Mesenchymal stem cell (in vitro differentiated cells and primary cell): ENCODE measurements around the gene MOCOS.

Experiments used
- DNase-seq: peaks from one replicate; pipeline ENCODE4 v3.0.0-alpha.2; 2013
- H2AFZ ChIP-seq: one replicate; pipeline ENCODE4 v1.6.1; 2013; ENCODE audit warnings: low read depth, mild to moderate bottlenecking, control low read depth, inconsistent platforms, low read length, moderate library complexity
- H2AK5ac ChIP-seq: 2 replicates; pipeline ENCODE4 v1.6.1; 2013; ENCODE audit warnings: low read length, moderate library complexity, mild to moderate bottlenecking, inconsistent platforms; ENCODE audit not compliant: severe bottlenecking
- H2BK120ac ChIP-seq: one replicate; pipeline ENCODE4 v1.6.1; 2013; ENCODE audit warnings: low read depth, mild to moderate bottlenecking, inconsistent platforms, low read length, moderate library complexity
- H2BK12ac ChIP-seq, 2 experiments: one replicate each; pipeline ENCODE4 v1.6.1; 2013; ENCODE audit warnings: inconsistent platforms in 2 of 2, low read length in 2 of 2, mild to moderate bottlenecking in 2 of 2, moderate library complexity in 2 of 2, control low read depth in 1 of 2
- H2BK15ac ChIP-seq: one replicate; pipeline ENCODE4 v1.6.1; 2013; ENCODE audit warnings: mild to moderate bottlenecking, low read depth, inconsistent platforms; ENCODE audit not compliant: poor library complexity, severe bottlenecking
- H2BK5ac ChIP-seq: 2 replicates; pipeline ENCODE4 v1.6.1; 2013; ENCODE audit warnings: low read depth, mild to moderate bottlenecking, low read length, control low read depth, inconsistent platforms; ENCODE audit not compliant: poor library complexity, severe bottlenecking
- H3K14ac ChIP-seq, 2 experiments: one replicate each; pipeline ENCODE4 v1.6.1; 2013; ENCODE audit warnings: inconsistent platforms in 2 of 2, low read length in 2 of 2, control low read depth in 1 of 2, mild to moderate bottlenecking in 1 of 2, moderate library complexity in 1 of 2
- H3K18ac ChIP-seq, 2 experiments: one replicate each; pipeline ENCODE4 v1.6.1; 2013; ENCODE audit warnings: inconsistent platforms in 2 of 2, low read length in 2 of 2, control low read depth in 1 of 2, low read depth in 1 of 2, mild to moderate bottlenecking in 1 of 2
- H3K23ac ChIP-seq, 2 experiments: one replicate each; pipeline ENCODE4 v1.6.1; 2013; ENCODE audit warnings: inconsistent platforms in 2 of 2, low read length in 2 of 2, mild to moderate bottlenecking in 2 of 2, moderate library complexity in 2 of 2, control low read depth in 1 of 2
- H3K27ac ChIP-seq: 2 replicates; pipeline ENCODE4 v1.5.1; 2013; ENCODE audit warnings: mild to moderate bottlenecking, moderate library complexity, low read length, control low read depth, inconsistent platforms; ENCODE audit not compliant: poor library complexity, severe bottlenecking
- H3K27me3 ChIP-seq, 2 experiments: 2 replicates each; pipeline versions ENCODE4 v1.6.1 to v1.7.0; 2013; ENCODE audit warnings: low read length in 2 of 2, mild to moderate bottlenecking in 2 of 2, moderate library complexity in 2 of 2, control low read depth in 1 of 2, inconsistent platforms in 1 of 2; ENCODE audit not compliant: control insufficient read depth in 1 of 2, insufficient read depth in 1 of 2
- H3K36me3 ChIP-seq, 2 experiments: 2 replicates each; pipeline versions ENCODE4 v1.6.1 to v1.7.0; 2013; ENCODE audit warnings: low read length in 2 of 2, control low read depth in 1 of 2, inconsistent platforms in 1 of 2, low read depth in 1 of 2, mild to moderate bottlenecking in 1 of 2; ENCODE audit not compliant: insufficient read depth in 2 of 2, control insufficient read depth in 1 of 2
- H3K4ac ChIP-seq, 2 experiments: one replicate each; pipeline ENCODE4 v1.6.1; 2013; ENCODE audit warnings: inconsistent platforms in 2 of 2, low read length in 2 of 2, mild to moderate bottlenecking in 2 of 2, moderate library complexity in 2 of 2, control low read depth in 1 of 2, low read depth in 1 of 2
- H3K4me1 ChIP-seq: 2 replicates; pipeline ENCODE4 v1.6.1; 2013; ENCODE audit warnings: low read depth, low read length, control low read depth; ENCODE audit not compliant: control insufficient read depth, insufficient read depth
- H3K4me2 ChIP-seq: 2 replicates; pipeline ENCODE4 v1.6.1; 2013; ENCODE audit warnings: low read length, mild to moderate bottlenecking, inconsistent platforms; ENCODE audit not compliant: poor library complexity, severe bottlenecking
- H3K4me3 ChIP-seq, 2 experiments: 2 replicates each; pipeline versions ENCODE4 v1.5.1 to v1.7.0; 2013; ENCODE audit warnings: low read length in 2 of 2, mild to moderate bottlenecking in 2 of 2, control low read depth in 1 of 2, low read depth in 1 of 2; ENCODE audit not compliant: insufficient read depth in 1 of 2
- H3K79me1 ChIP-seq: replicated peaks from 2 replicates; pipeline ENCODE4 v1.6.1; 2013; ENCODE audit warnings: mild to moderate bottlenecking, control low read depth, low read length, inconsistent platforms; ENCODE audit not compliant: poor library complexity, severe bottlenecking
- H3K9ac ChIP-seq: 2 replicates; pipeline ENCODE4 v1.7.0; 2013; ENCODE audit warnings: mild to moderate bottlenecking, low read length, moderate library complexity
- H3K9me3 ChIP-seq: 2 replicates; pipeline ENCODE4 v1.7.0; 2013; ENCODE audit warnings: mild to moderate bottlenecking, low read length; ENCODE audit not compliant: control insufficient read depth
- H4K8ac ChIP-seq: one replicate; pipeline ENCODE4 v1.6.1; 2013; ENCODE audit warnings: inconsistent platforms, mild to moderate bottlenecking, low read length, moderate library complexity
- H4K91ac ChIP-seq: one replicate; pipeline ENCODE4 v1.6.1; 2013; ENCODE audit warnings: mild to moderate bottlenecking, low read length, inconsistent platforms
- WGBS: methylation state at CpG from one replicate; pipeline ENCODE4 v1.1.7; 2013; ENCODE audit warnings: mixed read lengths; 5-methylcytosine and 5-hydroxymethylcytosine counted together

Gene MOCOS

DNA sequence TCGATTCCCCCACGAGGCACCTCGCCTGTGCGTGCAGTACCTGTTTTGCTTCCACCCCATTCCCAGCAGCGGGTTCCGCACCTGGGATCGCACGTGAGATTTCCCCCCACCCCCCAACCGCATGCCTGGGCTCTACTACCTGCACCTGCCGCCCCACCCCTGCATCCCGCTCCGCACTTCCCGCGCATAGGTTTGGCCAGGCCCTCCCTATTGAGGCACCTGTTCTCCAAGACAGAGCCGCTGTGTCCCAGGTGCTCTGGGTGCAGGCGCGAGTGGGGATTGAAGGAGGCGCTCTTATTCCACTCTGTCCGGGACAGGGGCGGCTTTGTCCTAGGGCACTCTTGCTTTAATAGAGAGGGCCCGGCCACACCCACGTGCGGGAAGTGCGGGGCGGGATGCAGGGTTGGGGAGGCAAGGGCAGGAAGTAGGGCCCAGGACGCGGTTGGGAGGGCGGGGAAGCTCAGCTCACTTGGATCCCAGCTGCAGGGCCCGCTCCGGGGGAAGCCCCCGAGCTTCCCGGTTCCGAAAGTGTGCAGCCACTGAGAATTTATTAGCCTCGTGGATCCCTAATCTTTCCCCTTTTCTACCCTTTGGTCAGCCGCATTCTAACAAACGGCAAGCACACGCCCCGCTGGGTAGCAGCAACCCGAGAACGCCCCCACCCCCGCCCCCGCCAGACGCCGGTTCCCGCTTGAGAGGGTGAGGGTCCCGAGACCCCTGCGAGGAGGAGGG lies 670 bp upstream of the MOCOS start:
- H3K4me3 ChIP-seq = peak overlapping the region; percentile 86 to 96
- DNase-seq = peak; percentile 17
- 6% methylated on average over 42 of the region's 47 CpGs for WGBS
- no peak overlapping the region for H2BK15ac ChIP-seq
- H3K79me1 ChIP-seq = peaks cover 38% of the 10 kb centered on the region
- peak overlapping the region in 1 of 2 experiments; percentile 58 for H3K18ac ChIP-seq
- H2AFZ ChIP-seq = peak overlapping the region; percentile 76
- peak overlapping the region; percentile 92 for H3K9ac ChIP-seq
- H2BK120ac ChIP-seq = no peak overlapping the region
- no peak overlapping the region for H3K14ac ChIP-seq
- no peak overlapping the region for H4K91ac ChIP-seq
- H3K4ac ChIP-seq = no peak overlapping the region
- peaks cover 0 to 3% of the 10 kb centered on the region in 2 experiments for H3K36me3 ChIP-seq
- H2BK12ac ChIP-seq = no peak overlapping the region
- H3K23ac ChIP-seq = no peak overlapping the region
- no peaks in the 10 kb centered on the region for H3K27me3 ChIP-seq
- no peak overlapping the region for H4K8ac ChIP-seq
- no peaks in the 10 kb centered on the region for H3K9me3 ChIP-seq
- no peak overlapping the region for H2BK5ac ChIP-seq
- peaks cover 30% of the 10 kb centered on the region for H3K4me1 ChIP-seq
- H2AK5ac ChIP-seq = peak overlapping the region; percentile 30
- no peak overlapping the region for H3K27ac ChIP-seq
- H3K4me2 ChIP-seq = peak overlapping the region; percentile 81

DNA sequence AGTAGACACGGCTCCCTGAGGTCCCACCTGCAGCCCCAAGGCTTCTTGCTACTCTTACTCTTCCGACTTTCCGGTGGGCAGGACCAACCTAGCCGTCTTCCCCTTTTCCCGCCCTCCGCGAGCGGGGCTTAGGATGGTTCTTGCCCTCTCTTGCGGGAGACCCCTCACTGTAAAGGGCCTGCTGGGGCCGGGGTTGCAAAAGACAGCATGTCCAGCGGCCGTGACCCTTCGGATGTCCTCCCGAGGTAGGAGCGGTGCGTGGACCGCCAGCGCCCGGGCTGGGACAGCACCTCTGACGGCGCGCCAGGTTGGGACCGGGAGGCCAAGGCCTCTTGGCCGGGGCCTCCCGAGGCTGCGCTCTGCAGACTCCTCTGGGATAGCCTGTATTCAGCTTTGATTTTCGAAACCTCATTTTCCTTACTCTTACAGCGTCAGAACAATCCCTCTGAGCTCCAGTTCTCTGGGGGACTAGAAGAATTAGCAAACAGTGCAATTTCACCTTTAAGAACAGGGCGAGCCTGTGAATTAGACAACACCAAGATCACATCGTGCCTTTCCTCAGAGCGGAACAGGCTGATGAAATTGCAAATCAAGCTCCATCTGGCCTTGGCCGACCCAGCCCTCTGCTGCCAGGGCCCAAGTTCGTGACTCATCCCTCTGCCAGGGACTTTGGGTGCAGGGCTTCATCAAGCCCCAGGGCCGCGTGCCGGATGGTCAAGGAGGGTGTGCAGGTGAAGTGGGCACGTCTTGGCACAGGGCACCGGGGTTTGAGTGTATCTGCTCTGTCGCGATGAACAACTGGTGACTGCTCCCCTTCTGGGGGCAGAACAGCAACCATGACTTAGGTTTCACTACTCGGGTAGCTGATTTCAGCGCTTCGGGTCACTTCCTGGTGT lies 777 bp downstream of the MOCOS start:
- H3K4ac ChIP-seq = no peak overlapping the region
- H2AFZ ChIP-seq = peak overlapping the region; percentile 55
- peak overlapping the region; percentile 81 for H3K4me2 ChIP-seq
- no peak overlapping the region for H2BK5ac ChIP-seq
- H2BK15ac ChIP-seq = peak overlapping the region; percentile 60
- H2AK5ac ChIP-seq = no peak overlapping the region
- peak overlapping the region; percentile 46 for H4K8ac ChIP-seq
- WGBS = 25% methylated on average over 40 of the region's 43 CpGs
- H3K36me3 ChIP-seq = peaks cover 0 to 3% of the 10 kb centered on the region in 2 experiments
- no peaks in the 10 kb centered on the region for H3K27me3 ChIP-seq
- H3K4me3 ChIP-seq = peak overlapping the region; percentile 86 to 96
- H3K27ac ChIP-seq = no peak overlapping the region
- DNase-seq = peak; percentile 19
- no peak overlapping the region for H2BK12ac ChIP-seq
- peaks cover 38% of the 10 kb centered on the region for H3K79me1 ChIP-seq
- peak overlapping the region in 1 of 2 experiments; percentile 89 for H3K14ac ChIP-seq
- no peak overlapping the region for H2BK120ac ChIP-seq
- H3K23ac ChIP-seq = no peak overlapping the region
- peaks cover 28% of the 10 kb centered on the region for H3K4me1 ChIP-seq
- H3K9ac ChIP-seq = peak overlapping the region; percentile 92
- no peaks in the 10 kb centered on the region for H3K9me3 ChIP-seq
- peak overlapping the region; percentile 16 to 87 for H3K18ac ChIP-seq
- no peak overlapping the region for H4K91ac ChIP-seq

DNA sequence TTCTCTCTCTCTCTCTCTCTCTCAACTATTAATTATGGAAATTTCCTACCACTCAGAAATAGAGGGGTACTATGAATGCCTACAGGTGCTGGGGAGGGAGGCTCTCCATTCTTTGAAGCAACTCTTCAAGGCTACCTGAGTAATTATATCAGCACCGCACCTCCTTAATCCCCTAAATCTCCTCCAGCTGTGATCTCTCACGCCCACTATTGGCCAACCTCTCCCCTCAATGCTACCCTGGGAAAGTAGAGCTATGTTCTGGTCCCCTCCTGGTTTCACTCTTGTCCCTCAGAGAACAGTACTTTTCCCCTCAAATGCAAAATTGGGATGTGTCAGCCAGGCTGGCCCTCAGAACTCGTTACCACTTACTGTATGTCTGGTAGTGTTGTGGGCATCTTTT lies 1.6 kb downstream of the MOCOS start:
- H3K18ac ChIP-seq = no peak overlapping the region
- H3K27ac ChIP-seq = no peak overlapping the region
- H3K9me3 ChIP-seq = no peaks in the 10 kb centered on the region
- peaks cover 28% of the 10 kb centered on the region for H3K4me1 ChIP-seq
- no peak overlapping the region for H3K9ac ChIP-seq
- peak overlapping the region; percentile 81 for H3K4me2 ChIP-seq
- no peaks in the 10 kb centered on the region for H3K27me3 ChIP-seq
- H4K91ac ChIP-seq = no peak overlapping the region
- H2AK5ac ChIP-seq = peak overlapping the region; percentile 78
- H2BK15ac ChIP-seq = no peak overlapping the region
- H2BK12ac ChIP-seq = no peak overlapping the region
- peaks cover 37% of the 10 kb centered on the region for H3K79me1 ChIP-seq
- WGBS = 31% methylated on average over 2 of the region's 3 CpGs
- no peak overlapping the region for H2AFZ ChIP-seq
- no peak for DNase-seq
- no peak overlapping the region for H3K14ac ChIP-seq
- H3K4ac ChIP-seq = no peak overlapping the region
- H3K36me3 ChIP-seq = peaks cover 0 to 3% of the 10 kb centered on the region in 2 experiments
- no peak overlapping the region for H4K8ac ChIP-seq
- no peak overlapping the region for H2BK5ac ChIP-seq
- no peak overlapping the region for H3K23ac ChIP-seq
- peak overlapping the region in 1 of 2 experiments; percentile 96 for H3K4me3 ChIP-seq
- no peak overlapping the region for H2BK120ac ChIP-seq

DNA sequence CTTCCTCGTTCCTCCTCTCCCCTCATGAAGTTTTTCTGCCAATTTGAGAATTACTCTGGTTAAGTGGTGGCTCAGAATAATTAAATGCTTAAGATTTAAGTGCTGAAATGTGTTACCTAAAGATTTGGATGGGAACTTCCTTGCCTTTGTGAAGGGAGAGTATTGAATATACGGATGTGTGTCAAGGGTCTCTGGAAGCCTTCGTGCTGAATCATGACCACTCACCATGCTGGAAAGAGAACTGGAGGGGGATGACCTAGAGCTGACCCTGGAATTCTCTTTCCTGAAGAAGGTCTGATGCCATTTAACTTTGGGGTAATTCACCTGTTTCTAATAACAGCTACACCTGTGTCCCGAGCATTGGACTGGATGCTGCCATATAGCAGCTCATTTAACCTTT lies 2.2 kb downstream of the MOCOS start:
- Histone ChIP-seq H4K8ac (no peak overlapping the region), H3K14ac (no peak overlapping the region), H3K9me3 (no peaks in the 10 kb centered on the region), H3K36me3 (peaks cover 0 to 3% of the 10 kb centered on the region in 2 experiments), H2BK5ac (no peak overlapping the region), H3K27me3 (no peaks in the 10 kb centered on the region), H2BK120ac (no peak overlapping the region), H3K18ac (no peak overlapping the region), H3K23ac (no peak overlapping the region), H2BK12ac (no peak overlapping the region), H3K27ac (no peak overlapping the region), H3K4me1 (peaks cover 28% of the 10 kb centered on the region), H2AFZ (no peak overlapping the region), H3K79me1 (peaks cover 39% of the 10 kb centered on the region), H4K91ac (no peak overlapping the region), H3K4me2 (no peak overlapping the region), H3K4ac (no peak overlapping the region), H3K9ac (no peak overlapping the region), H2AK5ac (no peak overlapping the region), H2BK15ac (no peak overlapping the region), H3K4me3 (no peak overlapping the region)
- 90% methylated on average over 3 of the region's 4 CpGs for WGBS
- DNase-seq = no peak
